ENCODE data around the gene POC1B.

Gene POC1B

GRCh38 chr12:89389755-89390661 is 135.8 kb downstream of the POC1B start:
- DNase-seq (ENCODE audit: low read depth in 2 of 2): no peak

- no peak for DNase-seq (ENCODE audit: low read depth in 2 of 2)
These were observed 139.7 kb downstream of the POC1B start for GRCh38 chr12:89386138-89386537.

- no peak for DNase-seq (ENCODE audit: low read depth in 2 of 2)
These were observed 141.0 kb downstream of the POC1B start for GRCh38 chr12:89384807-89385206.

GRCh38 chr12:89384050-89384758 is 141.6 kb downstream of the POC1B start:
- DNase-seq (ENCODE audit: low read depth in 2 of 2): no peak

- DNase-seq (ENCODE audit: low read depth in 2 of 2): no peak
These were observed 142.4 kb downstream of the POC1B start for GRCh38 chr12:89383235-89384049.

- DNase-seq (ENCODE audit: low read depth in 2 of 2): no peak
These were observed 143.5 kb downstream of the POC1B start for GRCh38 chr12:89382328-89382727.

- DNase-seq (ENCODE audit: low read depth in 2 of 2): no peak
These were observed 145.9 kb downstream of the POC1B start for GRCh38 chr12:89379839-89380467.

- no peak for DNase-seq (ENCODE audit: low read depth in 2 of 2)
These were observed 146.6 kb downstream of the POC1B start for GRCh38 chr12:89379148-89379838.

- no peak for DNase-seq (ENCODE audit: low read depth in 2 of 2)
These were observed 149.0 kb downstream of the POC1B start for GRCh38 chr12:89376844-89377243.

GRCh38 chr12:89376202-89376529 is 149.7 kb downstream of the POC1B start:
- DNase-seq (ENCODE audit: low read depth in 2 of 2): no peak

GRCh38 chr12:89373763-89374572 is 151.9 kb downstream of the POC1B start:
- no peak for DNase-seq (ENCODE audit: low read depth in 2 of 2)

- DNase-seq (ENCODE audit: low read depth in 2 of 2): no peak
These were observed 153.1 kb downstream of the POC1B start for GRCh38 chr12:89372584-89373370.

GRCh38 chr12:89370850-89371249 is 155.0 kb downstream of the POC1B start:
- no peak for DNase-seq (ENCODE audit: low read depth in 2 of 2)

GRCh38 chr12:89370421-89370831 is 155.4 kb downstream of the POC1B start:
- DNase-seq (ENCODE audit: low read depth in 2 of 2): no peak

All from stimulated activated CD8-positive, alpha-beta memory T cell treated with anti-CD3 and anti-CD28 coated beads, Interleukin-2, amount 100 ng/mL, for 1 hour (primary cell).